Uterus (tissue), 4 donors: Measurements from ENCODE around the gene ANKRD55. TPM values are rescaled to one million over a fixed set of nuclear protein-coding genes. Genes with fewer than 3 reads are reported as not detected.
"Not testable (repeated sequence)": the region's sequence is repeated elsewhere in the genome, so short reads cannot be mapped to it uniquely, and the experiment has no call there.

Source experiments
- DNase-seq, 2 donors: peaks; one replicate each; pipeline ENCODE4 v3.0.0-alpha.2; 2019 to 2020
- H3K27ac ChIP-seq, 2 donors: fragments of 200-600 bp; sonication (generic); 1 replicate in 1 of 2; 2 replicates in 1 of 2; pipeline ENCODE4 v1.5.1; 2016 to 2018
- H3K27me3 ChIP-seq, 2 donors: fragments of 200-600 bp; sonication (generic); one replicate each; pipeline ENCODE4 v1.5.1; 2018 to 2019; ENCODE audit warnings: control low read depth in 1 of 2
- H3K36me3 ChIP-seq, 2 donors: fragments of 200-600 bp; sonication (generic); one replicate each; pipeline ENCODE4 v1.5.1; 2019; ENCODE audit warnings: control low read depth in 1 of 2
- H3K4me1 ChIP-seq, 2 donors: fragments of 200-600 bp; sonication (generic); one replicate each; pipeline ENCODE4 v1.5.1; 2018 to 2019; ENCODE audit warnings: control low read depth in 1 of 2
- H3K4me3 ChIP-seq, 2 donors: fragments of 200-600 bp; sonication (generic); 1 replicate in 1 of 2; 2 replicates in 1 of 2; pipeline ENCODE4 v1.5.1; 2018 to 2019; ENCODE audit warnings: mild to moderate bottlenecking in 1 of 2
- H3K9me3 ChIP-seq, 2 donors: fragments of 200-600 bp; sonication (generic); one replicate each; pipeline ENCODE4 v1.5.1; 2019; ENCODE audit warnings: control low read depth in 1 of 2
- POLR2A ChIP-seq, 2 donors: fragments of 450-650 bp; IDR thresholded peaks; one replicate each; pipeline ENCODE4 v1.6.1; 2016; ENCODE audit warnings: antibody characterized with exemption in 2 of 2, mild to moderate bottlenecking in 1 of 2, moderate library complexity in 1 of 2
- intact Hi-C: fragments of 100-400 bp; cut with DNase I; formaldehyde crosslinking; loops from one replicate; pipeline ENCODE4 v1.15.1; 2023; ENCODE audit warnings: low total_unique reads
- total RNA-seq, 4 donors: library from RNA; depleted of rRNA in 3 of 4; stranded (reverse); fragments of >200 nt in 3 of 4; gene quantifications; one replicate each; pipeline versions ENCODE4 v1.1.0 to v1.2.4, GENCODE V29; 2014 to 2023
- TF ChIP-seq, protein P1 (sequence below), 4 experiments: fragments of 200-600 bp in 2 of 4; fragments of 450-650 bp in 2 of 4; sonication (generic) in 2 of 4; IDR thresholded peaks; one replicate each; pipeline ENCODE4 v1.5.1; 2016 to 2019; ENCODE audit warnings: antibody characterized with exemption in 4 of 4, mild to moderate bottlenecking in 2 of 4, moderate library complexity in 1 of 4
- donor health status: DM: yes; HTN: yes; CAD: no.

The ANKRD55 gene
- total RNA-seq, 4 donors from 2014 or later: 0.55 TPM; not detected in 3

DNA sequence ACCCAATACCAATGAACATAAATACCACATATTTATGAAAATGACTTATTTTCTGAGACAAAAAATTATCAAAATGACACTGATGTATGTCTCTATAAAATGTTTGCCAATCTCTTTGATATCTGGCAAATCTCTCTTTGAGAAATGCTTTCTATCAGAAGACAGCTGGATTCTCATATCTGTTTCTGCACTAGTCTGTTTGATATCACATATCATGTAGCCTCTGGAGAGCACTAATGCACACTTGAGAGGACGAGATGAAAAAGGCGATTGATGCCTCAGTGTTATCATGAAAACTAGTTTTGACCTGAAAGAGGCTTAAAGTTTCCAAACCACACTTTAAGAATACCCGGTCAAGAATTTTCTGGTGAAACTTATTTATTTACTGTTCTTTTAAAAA is 29.1 kb upstream of the ANKRD55 start:
- no peak overlapping the region for H3K27ac ChIP-seq
- H3K4me3 ChIP-seq: no peak overlapping the region
- no peak for DNase-seq
- no peaks in the 10 kb centered on the region for H3K9me3 ChIP-seq
- H3K36me3 ChIP-seq: no peaks in the 10 kb centered on the region
- H3K27me3 ChIP-seq: no peaks in the 10 kb centered on the region
- no peaks in the 10 kb centered on the region for H3K4me1 ChIP-seq
- TF ChIP-seq POLR2A (IDR thresholded peaks at IDR 0.05): no peak
- TF ChIP-seq, protein P1, sequence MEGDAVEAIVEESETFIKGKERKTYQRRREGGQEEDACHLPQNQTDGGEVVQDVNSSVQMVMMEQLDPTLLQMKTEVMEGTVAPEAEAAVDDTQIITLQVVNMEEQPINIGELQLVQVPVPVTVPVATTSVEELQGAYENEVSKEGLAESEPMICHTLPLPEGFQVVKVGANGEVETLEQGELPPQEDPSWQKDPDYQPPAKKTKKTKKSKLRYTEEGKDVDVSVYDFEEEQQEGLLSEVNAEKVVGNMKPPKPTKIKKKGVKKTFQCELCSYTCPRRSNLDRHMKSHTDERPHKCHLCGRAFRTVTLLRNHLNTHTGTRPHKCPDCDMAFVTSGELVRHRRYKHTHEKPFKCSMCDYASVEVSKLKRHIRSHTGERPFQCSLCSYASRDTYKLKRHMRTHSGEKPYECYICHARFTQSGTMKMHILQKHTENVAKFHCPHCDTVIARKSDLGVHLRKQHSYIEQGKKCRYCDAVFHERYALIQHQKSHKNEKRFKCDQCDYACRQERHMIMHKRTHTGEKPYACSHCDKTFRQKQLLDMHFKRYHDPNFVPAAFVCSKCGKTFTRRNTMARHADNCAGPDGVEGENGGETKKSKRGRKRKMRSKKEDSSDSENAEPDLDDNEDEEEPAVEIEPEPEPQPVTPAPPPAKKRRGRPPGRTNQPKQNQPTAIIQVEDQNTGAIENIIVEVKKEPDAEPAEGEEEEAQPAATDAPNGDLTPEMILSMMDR (IDR thresholded peaks at IDR 0.05): no peak
- intact Hi-C loops: no loop called here

DNA sequence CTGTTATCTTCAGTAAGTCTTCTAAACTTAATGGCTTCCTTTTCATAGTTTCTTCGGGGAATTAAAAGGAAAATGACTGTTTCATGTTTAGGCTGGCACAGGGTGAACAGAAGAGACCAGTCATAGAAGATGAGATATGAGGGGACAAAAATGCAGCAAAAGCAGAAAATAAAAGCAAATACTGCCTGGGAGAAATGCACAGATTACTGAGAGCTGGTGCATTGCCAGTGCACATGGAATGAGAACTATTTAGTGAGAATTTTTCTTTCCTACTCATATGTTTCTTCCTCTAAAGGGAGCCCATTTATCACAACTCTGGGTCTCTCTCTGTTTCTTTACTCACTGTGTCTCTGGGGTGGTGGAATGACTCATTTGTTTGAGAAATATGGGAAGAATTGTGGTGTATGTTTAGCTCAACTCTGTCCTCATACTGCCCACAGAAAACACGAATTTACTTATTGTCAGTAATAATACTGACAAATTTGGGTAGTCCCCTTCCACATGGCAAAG is 25.9 kb upstream of the ANKRD55 start:
- TF ChIP-seq POLR2A (IDR thresholded peaks at IDR 0.05): no peak
- TF ChIP-seq, protein P1 (IDR thresholded peaks at IDR 0.05): no peak
- Histone ChIP-seq H3K4me3 (no peak overlapping the region), H3K4me1 (no peaks in the 10 kb centered on the region), H3K9me3 (no peaks in the 10 kb centered on the region), H3K27ac (no peak overlapping the region), H3K36me3 (no peaks in the 10 kb centered on the region), H3K27me3 (no peaks in the 10 kb centered on the region)
- DNase-seq: no peak
- intact Hi-C loops: no loop called here

DNA sequence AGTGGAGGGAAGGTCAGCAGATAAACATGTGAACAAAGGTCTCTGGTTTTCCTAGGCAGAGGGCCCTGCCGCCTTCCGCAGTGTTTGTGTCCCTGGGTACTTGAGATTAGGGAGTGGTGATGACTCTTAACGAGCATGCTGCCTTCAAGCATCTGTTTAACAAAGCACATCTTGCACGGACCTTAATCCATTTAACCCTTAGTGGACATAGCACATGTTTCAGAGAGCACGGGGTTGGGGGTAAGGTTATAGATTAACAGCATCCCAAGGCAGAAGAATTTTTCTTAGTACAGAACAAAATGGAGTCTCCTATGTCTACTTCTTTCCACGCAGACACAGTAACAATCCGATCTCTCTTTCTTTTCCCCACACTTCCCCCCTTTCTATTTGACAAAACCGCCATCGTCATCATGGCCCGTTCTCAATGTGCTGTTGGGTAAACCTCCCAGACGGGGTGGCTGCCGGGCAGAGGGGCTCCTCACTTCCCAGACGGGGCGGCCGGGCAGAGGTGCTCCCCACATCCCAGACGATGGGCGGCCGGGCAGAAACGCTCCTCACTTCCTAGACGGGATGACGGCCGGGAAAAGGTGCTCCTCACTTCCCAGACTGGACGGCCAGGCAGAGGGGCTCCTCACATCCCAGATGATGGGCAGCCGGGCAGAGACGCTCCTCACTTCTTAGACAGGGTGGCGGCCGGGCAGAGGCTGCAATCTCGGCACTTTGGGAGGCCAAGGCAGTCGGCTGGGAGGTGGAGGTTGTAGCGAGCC is 24.8 kb upstream of the ANKRD55 start:
- DNase-seq, H3K36me3 ChIP-seq, H3K9me3 ChIP-seq, intact Hi-C loops, H3K27me3 ChIP-seq, H3K27ac ChIP-seq, H3K4me3 ChIP-seq, H3K4me1 ChIP-seq: not testable (repeated sequence)

DNA sequence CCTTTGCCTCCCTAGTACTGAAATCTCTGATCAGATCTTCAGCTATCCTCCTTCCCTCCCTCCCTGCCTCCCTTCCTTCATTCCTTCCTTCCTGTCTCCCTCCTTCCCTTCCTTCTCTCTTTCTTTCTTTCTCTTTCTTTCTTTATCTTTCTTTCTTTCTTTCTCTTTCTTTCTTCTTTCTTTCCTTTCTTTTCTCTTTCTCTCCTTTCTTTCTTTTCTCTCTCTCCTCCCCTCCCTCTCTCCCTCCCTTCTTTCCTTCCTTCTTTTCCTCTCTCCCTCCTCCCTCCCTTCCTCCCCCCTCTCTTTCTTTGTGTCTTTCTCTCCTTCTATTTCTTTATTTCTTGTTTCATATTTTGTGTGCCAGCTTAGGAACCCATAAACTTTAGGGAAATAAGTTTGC is 23.9 kb upstream of the ANKRD55 start:
- H3K27ac ChIP-seq: no peak overlapping the region
- DNase-seq: no peak

DNA sequence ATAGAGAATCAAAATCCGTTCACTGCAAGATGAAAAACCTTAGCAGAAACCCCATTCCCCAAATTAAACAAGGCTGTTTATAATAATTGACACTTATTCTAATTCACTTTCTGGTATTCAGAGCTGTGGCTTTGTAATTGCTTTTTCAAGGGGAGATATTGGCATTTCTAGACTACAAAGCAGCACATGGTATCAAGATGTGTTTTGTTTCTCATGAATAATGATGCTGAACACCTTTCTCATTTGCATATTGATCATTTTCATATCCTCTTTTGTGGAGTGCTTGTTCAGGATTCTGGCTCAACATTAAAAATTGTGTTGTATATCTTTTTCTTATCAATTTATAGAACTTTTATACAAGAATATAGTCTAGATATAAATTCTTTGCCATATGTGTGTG is 22.4 kb upstream of the ANKRD55 start:
- intact Hi-C loops: no loop called here
- TF ChIP-seq, protein P1 (IDR thresholded peaks at IDR 0.05): no peak
- no peak for TF ChIP-seq POLR2A (IDR thresholded peaks at IDR 0.05)
- no peaks in the 10 kb centered on the region for H3K36me3 ChIP-seq
- no peak for DNase-seq
- H3K4me1 ChIP-seq: no peaks in the 10 kb centered on the region
- H3K27me3 ChIP-seq: no peaks in the 10 kb centered on the region
- no peak overlapping the region for H3K27ac ChIP-seq
- no peak overlapping the region for H3K4me3 ChIP-seq
- no peaks in the 10 kb centered on the region for H3K9me3 ChIP-seq

More for the DNA sequence above, 23.9 kb upstream of the ANKRD55 start:
- TF ChIP-seq POLR2A (IDR thresholded peaks at IDR 0.05): no peak
- TF ChIP-seq, protein P1 (IDR thresholded peaks at IDR 0.05): no peak
- Histone ChIP-seq H3K9me3 (no peaks in the 10 kb centered on the region), H3K36me3 (no peaks in the 10 kb centered on the region), H3K27me3 (no peaks in the 10 kb centered on the region), H3K4me1 (no peaks in the 10 kb centered on the region), H3K4me3 (no peak overlapping the region)
- intact Hi-C loops: no loop called here
